ENCODE data around the gene POLR2J.

The POLR2J gene

GRCh38 chr7:102434039-102434486 lies 44.7 kb downstream of the POLR2J start:
- DNase-seq, result peak in 1 of 2 donors; percentile 30

DNA sequence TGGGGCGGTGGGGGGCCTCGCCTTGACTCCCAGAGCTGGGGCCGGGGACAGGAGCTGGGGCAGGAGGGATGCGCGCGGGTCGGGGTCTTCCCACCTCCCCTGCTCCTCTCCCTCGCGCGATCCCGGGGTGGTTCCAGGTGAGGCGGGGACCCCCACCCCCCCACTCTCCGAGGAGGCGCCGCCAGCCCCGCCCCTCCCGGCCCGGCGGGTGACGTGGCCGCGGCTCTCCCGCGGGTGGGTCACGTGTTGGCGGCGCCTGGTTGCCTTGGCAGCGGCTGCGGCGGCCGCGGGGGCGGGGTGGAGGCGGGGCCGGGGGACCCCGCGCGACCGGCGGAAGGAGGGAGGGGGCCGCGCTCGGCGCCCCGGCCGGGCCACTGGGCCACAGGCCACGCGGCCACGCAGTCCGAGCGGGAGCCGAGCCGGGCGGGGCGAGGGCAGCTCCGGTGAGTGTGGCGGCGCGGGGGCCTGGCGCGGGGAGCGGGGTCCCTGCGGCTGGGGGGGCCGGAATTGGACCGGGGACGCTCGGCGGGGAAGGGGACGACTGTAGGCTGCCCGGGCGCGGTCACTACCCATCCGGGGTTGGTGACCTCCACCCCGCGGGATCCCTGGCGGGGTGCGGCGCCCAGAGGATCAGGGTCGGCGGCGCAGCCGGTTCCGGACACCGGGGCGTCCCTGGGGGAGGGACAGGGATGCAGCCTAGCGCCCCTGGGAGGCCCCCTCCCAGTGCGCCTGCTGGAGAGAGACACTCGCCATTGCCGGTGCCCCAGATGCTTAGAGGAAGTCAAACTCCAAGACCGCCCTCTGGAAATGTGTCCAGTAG lies 45.3 kb downstream of the POLR2J start, which contains the start of gene ORAI2:
Gene ORAI2 (plus strand): TSS at position 357 of the 820 bp plus-strand sequence. CDS start 5,382 bp downstream, outside the sequence.
- DNase-seq, result peak; percentile 90 to 91

GRCh38 chr7:102432442-102433218 lies 46.1 kb downstream of the POLR2J start:
- peak in 1 of 2 donors; percentile 71 for DNase-seq

- peak; percentile 77 to 81 for DNase-seq
Observed at GRCh38 chr7:102431617-102432298, 47.0 kb downstream of the POLR2J start.

DNA sequence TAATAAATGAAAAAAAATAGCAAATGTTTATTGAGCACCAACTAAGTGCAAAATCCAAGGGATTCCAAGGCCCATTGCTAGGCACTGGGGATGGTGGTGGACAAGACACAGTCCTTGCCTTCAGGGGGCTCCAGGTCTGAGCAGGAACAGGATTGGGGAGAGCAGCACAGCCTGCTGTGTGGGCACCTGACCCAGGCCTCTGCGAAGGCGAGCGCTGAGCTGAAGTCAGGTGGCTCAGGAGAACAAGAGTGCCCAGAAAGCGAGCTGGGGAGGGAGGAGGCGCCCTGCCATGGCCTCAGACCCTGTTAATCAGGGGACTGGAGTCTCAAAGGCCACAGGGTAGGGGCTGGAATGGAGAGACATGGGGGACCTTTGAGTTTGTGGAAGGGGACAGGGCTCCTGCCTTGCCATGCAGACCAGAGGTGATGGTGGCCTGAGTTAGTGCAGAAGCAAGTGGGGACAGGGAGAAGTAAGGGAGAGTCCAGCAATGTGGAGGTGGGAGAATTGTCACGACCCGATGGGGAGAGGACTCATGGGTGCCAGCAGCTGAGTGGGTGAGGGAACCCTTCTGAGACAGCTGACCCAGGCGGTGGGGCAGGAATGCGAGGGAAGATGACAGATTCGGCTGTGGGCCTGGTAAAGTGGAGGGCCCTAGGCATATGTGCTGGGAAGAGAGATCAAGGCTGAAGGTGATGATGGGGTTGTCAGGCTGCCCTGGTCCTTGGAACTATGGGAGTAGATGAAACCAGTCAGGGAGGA lies 49.4 kb downstream of the POLR2J start:
- no peak for DNase-seq

DNA sequence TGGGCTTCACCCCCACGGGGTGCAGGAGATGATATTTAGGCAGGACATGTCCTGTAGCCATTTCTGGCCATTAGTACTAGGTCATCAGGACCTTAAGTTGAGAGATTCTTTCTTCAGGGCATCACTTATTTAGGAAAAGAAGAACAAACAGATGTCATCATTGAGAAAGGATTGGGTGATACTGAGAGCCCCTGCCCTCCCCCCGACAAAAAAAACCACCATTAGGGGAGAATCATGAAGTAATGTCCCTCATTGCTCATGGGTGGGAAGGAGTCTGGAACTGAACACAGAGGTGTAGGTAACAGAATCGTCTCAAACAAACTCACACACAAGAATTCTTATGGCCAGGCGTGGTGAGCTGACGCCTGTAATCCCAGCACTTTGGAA lies 51.7 kb downstream of the POLR2J start:
- DNase-seq, result no peak

GRCh38 chr7:102426268-102427018 lies 52.3 kb downstream of the POLR2J start:
- peak; percentile 77 to 84 for DNase-seq

DNA sequence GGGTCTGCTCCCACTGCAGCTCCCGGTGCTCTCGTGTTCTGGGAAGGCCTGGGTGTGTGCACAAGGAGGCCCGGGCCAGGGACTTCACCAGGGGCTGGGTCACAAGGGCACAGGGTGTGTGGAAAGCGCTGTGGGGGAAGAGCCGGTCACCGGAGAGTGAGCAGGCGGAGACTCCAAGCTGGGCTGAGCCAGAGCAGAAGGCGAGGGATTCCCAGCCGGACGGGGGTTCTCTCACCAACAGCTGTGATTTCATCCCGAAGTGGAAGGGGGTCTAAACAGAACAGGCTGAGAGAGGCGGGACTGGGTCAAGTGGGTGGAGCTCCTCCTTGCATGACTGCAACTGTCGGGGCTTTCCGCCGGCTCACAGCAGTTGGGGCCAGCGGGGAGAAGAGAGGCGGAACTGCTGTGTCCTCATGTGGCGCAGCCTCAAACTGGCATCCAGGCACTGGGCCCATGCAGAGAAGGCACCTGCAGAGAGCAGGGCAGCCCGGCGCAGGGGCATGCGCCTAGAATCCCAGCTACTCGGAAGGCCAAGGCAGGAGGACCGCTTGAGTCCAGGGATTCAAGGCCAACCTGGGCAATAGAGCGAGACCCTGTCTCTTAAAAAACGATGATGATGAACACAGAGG lies 53.0 kb downstream of the POLR2J start:
- DNase-seq, result peak; percentile 90 to 94

DNA sequence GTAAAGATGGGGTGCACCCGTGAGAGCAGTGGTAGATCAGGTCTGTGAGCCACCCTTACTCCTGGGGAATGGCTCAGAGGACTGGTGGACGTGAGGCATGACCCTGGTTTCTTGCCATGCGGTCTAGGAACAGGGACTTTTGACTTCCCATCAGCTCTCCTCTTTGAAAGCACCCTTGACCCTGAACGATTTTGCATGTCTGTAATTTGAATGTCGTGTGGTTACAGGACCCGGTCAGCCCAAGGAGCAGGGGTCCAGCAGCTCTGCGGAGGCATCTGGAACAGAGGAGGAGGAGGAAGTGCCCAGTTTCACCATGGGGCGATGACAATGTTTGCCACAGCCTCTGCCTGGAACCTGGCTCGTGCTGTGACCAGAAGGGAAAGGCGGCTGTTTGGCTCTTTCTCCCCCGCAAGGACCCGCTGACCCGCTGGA lies 53.9 kb downstream of the POLR2J start:
- DNase-seq, result no peak

GRCh38 chr7:102424129-102424551 lies 54.6 kb downstream of the POLR2J start:
- DNase-seq, result no peak

Measured in CD4-positive, alpha-beta T cell treated with Interleukin-1 beta for 1 hour (primary cell).